DOHH2 (cell line): ENCODE results near the gene RPL41.
"Not testable (repeated sequence)": the region's sequence is repeated elsewhere in the genome, so short reads cannot be mapped to it uniquely, and the experiment has no call there.

ENCODE experiments used
- EZH2phosphoT487 ChIP-seq: fragments of 200-600 bp; sonication (generic); IDR thresholded peaks from 2 replicates; pipeline ENCODE4 v1.6.1; 2017; ENCODE audit warnings: borderline replicate concordance, mild to moderate bottlenecking, antibody characterized with exemption, low read length, moderate library complexity, mixed read lengths
- TF ChIP-seq, protein P1 (sequence below): fragments of 200-600 bp; sonication (generic); IDR thresholded peaks from one replicate; pipeline ENCODE4 v1.5.1; 2014; ENCODE audit warnings: antibody characterized with exemption, mild to moderate bottlenecking, low read depth, low read length; ENCODE audit not compliant: poor library complexity, severe bottlenecking

GRCh38 chr12:56156464-56157200 is 40.2 kb downstream of the RPL41 start:
- TF ChIP-seq, protein P1, sequence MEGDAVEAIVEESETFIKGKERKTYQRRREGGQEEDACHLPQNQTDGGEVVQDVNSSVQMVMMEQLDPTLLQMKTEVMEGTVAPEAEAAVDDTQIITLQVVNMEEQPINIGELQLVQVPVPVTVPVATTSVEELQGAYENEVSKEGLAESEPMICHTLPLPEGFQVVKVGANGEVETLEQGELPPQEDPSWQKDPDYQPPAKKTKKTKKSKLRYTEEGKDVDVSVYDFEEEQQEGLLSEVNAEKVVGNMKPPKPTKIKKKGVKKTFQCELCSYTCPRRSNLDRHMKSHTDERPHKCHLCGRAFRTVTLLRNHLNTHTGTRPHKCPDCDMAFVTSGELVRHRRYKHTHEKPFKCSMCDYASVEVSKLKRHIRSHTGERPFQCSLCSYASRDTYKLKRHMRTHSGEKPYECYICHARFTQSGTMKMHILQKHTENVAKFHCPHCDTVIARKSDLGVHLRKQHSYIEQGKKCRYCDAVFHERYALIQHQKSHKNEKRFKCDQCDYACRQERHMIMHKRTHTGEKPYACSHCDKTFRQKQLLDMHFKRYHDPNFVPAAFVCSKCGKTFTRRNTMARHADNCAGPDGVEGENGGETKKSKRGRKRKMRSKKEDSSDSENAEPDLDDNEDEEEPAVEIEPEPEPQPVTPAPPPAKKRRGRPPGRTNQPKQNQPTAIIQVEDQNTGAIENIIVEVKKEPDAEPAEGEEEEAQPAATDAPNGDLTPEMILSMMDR = not testable (repeated sequence)
- not testable (repeated sequence) for TF ChIP-seq EZH2phosphoT487
